HCT116 (cell line): Measurements from ENCODE around the gene CACNB1. TPM values are rescaled to one million over a fixed set of nuclear protein-coding genes. Genes with fewer than 3 reads are reported as not detected.

Experiments used
- ATAC-seq: fragments of 200-7000 bp; cut with Tn5 transposase; 2 replicates; pipeline ENCODE4 v1.9.1; 2020; ENCODE audit warnings: mild to moderate bottlenecking, moderate library complexity
- BruUV-seq: library from RNA; stranded (reverse); fragments of 400-500 nt; replicated peaks from 2 replicates; lab custom pipeline; 2021; lab: Mats Ljungman, UMichigan
- CTCF ChIA-PET: fragments of 300-600 bp; sonication (Branson Sonifier 250); formaldehyde crosslinking; loops from one replicate; lab custom pipeline; 2021; ENCODE audit warnings: antibody characterized with exemption; lab: Charles Lee
- POLR2A ChIA-PET: fragments of 300-600, 350-600 bp; sonication (Branson Sonifier 250); formaldehyde crosslinking; loops from one replicate; lab custom pipeline; 2021; ENCODE audit warnings: antibody characterized with exemption; lab: Charles Lee
- RAD21 ChIA-PET, 2 experiments: fragments of 300-600 bp; sonication (Branson Sonifier 250); formaldehyde crosslinking; loops; one replicate each; lab custom pipeline; 2023; ENCODE audit warnings: low total read pairs in 2 of 2; ENCODE audit not compliant: uncharacterized antibody in 2 of 2, unreplicated experiment in 2 of 2, low non-redundant PET in 1 of 2; lab: Charles Lee
- DNase-seq: peaks from one replicate; pipeline ENCODE4 v3.0.0-alpha.2; 2010; ENCODE audit warnings: low read depth, low spot score
- H2AFZ ChIP-seq: fragments of 200-600 bp; shearing (Covaris generic), sonication (generic); 2 replicates; pipeline ENCODE4 v1.6.1; 2017; ENCODE audit warnings: low read depth, mixed run types, mixed read lengths, antibody characterized with exemption, low read length; ENCODE audit not compliant: poor library complexity, severe bottlenecking
- H3K27ac ChIP-seq: 2 replicates; pipeline ENCODE4 v1.5.1; 2012; ENCODE audit warnings: low read depth, low read length
- H3K27me3 ChIP-seq: fragments of 200-600 bp; sonication (generic); 2 replicates; pipeline ENCODE4 v1.6.1; 2016; ENCODE audit warnings: mixed run types, low read length, mixed read lengths; ENCODE audit not compliant: insufficient read depth
- H3K36me3 ChIP-seq, 2 experiments: fragments of 200-500 bp in 1 of 2; fragments of 200-600 bp in 1 of 2; sonication (Bioruptor generic) in 1 of 2; sonication (generic) in 1 of 2; 2 replicates each; pipeline versions ENCODE4 v1.5.1 to v1.6.1; 2014 to 2016; ENCODE audit warnings: low read length in 2 of 2, inconsistent platforms in 1 of 2, mixed read lengths in 1 of 2, mixed run types in 1 of 2; ENCODE audit not compliant: insufficient read depth in 2 of 2, control insufficient read depth in 1 of 2
- H3K4me1 ChIP-seq, 2 experiments: fragments of 200-600 bp in 1 of 2; sonication (generic) in 1 of 2; 2 replicates each; pipeline versions ENCODE4 v1.5.1 to v1.6.1; 2012 to 2017; ENCODE audit warnings: low read length in 2 of 2, inconsistent platforms in 1 of 2, mild to moderate bottlenecking in 1 of 2, mixed read lengths in 1 of 2, mixed run types in 1 of 2, moderate library complexity in 1 of 2; ENCODE audit not compliant: insufficient read depth in 2 of 2, control insufficient read depth in 1 of 2
- H3K4me2 ChIP-seq: fragments of 200-600 bp; sonication (generic); 2 replicates; pipeline ENCODE4 v1.6.1; 2017; ENCODE audit warnings: mixed run types, low read length, mixed read lengths
- H3K4me3 ChIP-seq, 2 experiments: fragments of 200-600 bp in 1 of 2; sonication (generic) in 1 of 2; replicated peaks in 1 of 2; 2 replicates each; pipeline ENCODE4 v1.5.1; 2011 to 2016; ENCODE audit warnings: low read length in 2 of 2, control low read depth in 1 of 2, low read depth in 1 of 2, mild to moderate bottlenecking in 1 of 2, mixed read lengths in 1 of 2, mixed run types in 1 of 2
- H3K79me2 ChIP-seq: fragments of 200-600 bp; sonication (generic); 2 replicates; pipeline ENCODE4 v1.6.1; 2017; ENCODE audit warnings: mild to moderate bottlenecking, mixed run types, low read length, moderate library complexity, mixed read lengths; ENCODE audit not compliant: insufficient read depth
- H3K9ac ChIP-seq: fragments of 200-600 bp; sonication (generic); 2 replicates; pipeline ENCODE4 v1.6.1; 2016; ENCODE audit warnings: low read length, mixed read lengths
- H3K9me2 ChIP-seq: fragments of 200-600 bp; sonication (generic), shearing (Covaris generic); 2 replicates; pipeline ENCODE4 v1.6.1; 2017; ENCODE audit warnings: mixed run types, mild to moderate bottlenecking, moderate library complexity; ENCODE audit not compliant: insufficient read depth
- H3K9me3 ChIP-seq, 2 experiments: fragments of 200-500 bp in 1 of 2; fragments of 200-600 bp in 1 of 2; sonication (Bioruptor generic) in 1 of 2; sonication (generic) in 1 of 2; 2 replicates each; pipeline ENCODE4 v1.6.1; 2014 to 2017; ENCODE audit warnings: low read length in 2 of 2, mixed read lengths in 2 of 2, inconsistent platforms in 1 of 2, low read depth in 1 of 2, mild to moderate bottlenecking in 1 of 2, mixed run types in 1 of 2, moderate library complexity in 1 of 2; ENCODE audit not compliant: control insufficient read depth in 1 of 2, insufficient read depth in 1 of 2
- H4K20me1 ChIP-seq: fragments of 200-600 bp; sonication (generic), shearing (Covaris generic); 2 replicates; pipeline ENCODE4 v1.6.1; 2017; ENCODE audit warnings: mixed run types, mild to moderate bottlenecking, moderate library complexity; ENCODE audit not compliant: insufficient read depth
- CBX3 ChIP-seq: IDR thresholded peaks from 2 replicates; pipeline ENCODE4 v1.6.1; 2012; ENCODE audit warnings: low read depth
- CEBPB ChIP-seq: IDR thresholded peaks from 2 replicates; pipeline ENCODE4 v1.6.1; 2012; ENCODE audit warnings: low read depth
- CTCF ChIP-seq, 3 experiments: fragments of 200-600 bp in 1 of 3; sonication (generic) in 1 of 3; IDR thresholded peaks in 2 of 3; conservative IDR thresholded peaks in 1 of 3; 2 replicates each; pipeline ENCODE4 v1.5.1; 2012 to 2017; ENCODE audit warnings: low read depth in 2 of 3, low read length in 2 of 3, antibody characterized with exemption in 1 of 3, borderline replicate concordance in 1 of 3, control low read depth in 1 of 3, mild to moderate bottlenecking in 1 of 3, mixed read lengths in 1 of 3, mixed run types in 1 of 3, moderate library complexity in 1 of 3; ENCODE audit not compliant: insufficient read depth in 1 of 3
- EGR1 ChIP-seq: IDR thresholded peaks from 2 replicates; pipeline ENCODE4 v1.6.1; 2012; ENCODE audit warnings: low read depth
- ELF1 ChIP-seq: IDR thresholded peaks from 2 replicates; pipeline ENCODE4 v1.6.1; 2012; ENCODE audit warnings: low read depth, borderline replicate concordance
- EZH2 ChIP-seq: fragments of 200-600 bp; sonication (generic); IDR thresholded peaks from 2 replicates; pipeline ENCODE4 v1.6.1; 2017; ENCODE audit warnings: antibody characterized with exemption, mixed run types
- FOSL1 ChIP-seq: IDR thresholded peaks from 2 replicates; pipeline ENCODE4 v1.6.1; 2012; ENCODE audit warnings: low read depth
- JUND ChIP-seq: IDR thresholded peaks from 2 replicates; pipeline ENCODE4 v1.6.1; 2012
- POLR2A ChIP-seq: IDR thresholded peaks from 2 replicates; pipeline ENCODE4 v1.7.0; 2011; ENCODE audit warnings: borderline replicate concordance; ENCODE audit not compliant: insufficient read depth, insufficient read length; ENCODE audit errors: extremely low read depth
- POLR2AphosphoS5 ChIP-seq: IDR thresholded peaks from 2 replicates; pipeline ENCODE4 v1.6.1; 2011; ENCODE audit warnings: mild to moderate bottlenecking, low read depth, low read length, moderate library complexity
- RAD21 ChIP-seq: IDR thresholded peaks from 2 replicates; pipeline ENCODE4 v1.6.1; 2012; ENCODE audit warnings: low read depth, mild to moderate bottlenecking
- REST ChIP-seq: IDR thresholded peaks from 2 replicates; pipeline ENCODE4 v1.6.1; 2012; ENCODE audit warnings: low read depth
- SIN3A ChIP-seq: IDR thresholded peaks from 2 replicates; pipeline ENCODE4 v1.6.1; 2012; ENCODE audit warnings: low read depth
- SP1 ChIP-seq: IDR thresholded peaks from 2 replicates; pipeline ENCODE4 v1.6.1; 2012; ENCODE audit warnings: low read depth
- SRF ChIP-seq: IDR thresholded peaks from 2 replicates; pipeline ENCODE4 v1.6.1; 2012; ENCODE audit warnings: low read depth
- TCF7L2 ChIP-seq: IDR thresholded peaks from 2 replicates; pipeline ENCODE4 v1.7.0; 2011; ENCODE audit warnings: borderline replicate concordance, inconsistent platforms; ENCODE audit not compliant: insufficient read depth, insufficient read length; ENCODE audit errors: extremely low read depth
- YY1 ChIP-seq: IDR thresholded peaks from 2 replicates; pipeline ENCODE4 v1.6.1; 2011; ENCODE audit warnings: low read length, low read depth, moderate library complexity, mild to moderate bottlenecking; ENCODE audit not compliant: insufficient replicate concordance; ENCODE audit errors: extremely low read depth
- ZFX ChIP-seq: fragments of 450-650 bp; IDR thresholded peaks from 2 replicates; pipeline ENCODE4 v1.6.1; 2017
- ZNF274 ChIP-seq: fragments of 200-500 bp; sonication (Bioruptor generic); IDR thresholded peaks from 2 replicates; pipeline ENCODE4 v1.6.1; 2014; ENCODE audit warnings: mild to moderate bottlenecking, low read depth, low read length, inconsistent platforms
- intact Hi-C: fragments of 100-400 bp; cut with micrococcal nuclease; formaldehyde crosslinking; loops from 2 replicates; pipeline ENCODE4 v1.10.0; 2022
- total RNA-seq: library from RNA; stranded (reverse); gene quantifications from one replicate; pipeline ENCODE4 v1.2.1, GENCODE V29; 2021; ENCODE audit not compliant: unreplicated experiment

The CACNB1 gene
- total RNA-seq, 1 experiment from 2014 or later, result 13.0 TPM

DNA sequence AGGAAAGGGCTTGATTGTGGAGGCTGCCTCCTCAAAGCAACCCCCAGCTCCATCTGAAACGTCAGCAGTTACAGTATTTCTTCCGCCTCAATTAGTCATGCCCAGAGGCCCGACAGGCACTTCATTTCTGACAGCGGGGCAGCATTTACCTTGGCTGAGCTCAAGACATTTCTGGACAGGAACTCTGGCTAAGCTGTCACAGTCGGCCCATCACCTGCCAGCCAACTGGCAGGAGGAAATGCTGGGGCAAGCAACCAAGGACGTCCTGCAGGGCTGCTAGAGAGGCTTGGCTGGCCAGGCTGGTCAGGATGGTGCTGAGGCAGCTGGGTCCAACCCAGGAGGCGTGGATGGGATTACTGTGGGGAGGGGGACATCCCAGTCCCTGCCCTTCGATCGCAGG is 73.8 kb downstream of the CACNB1 start:
- CTCF ChIA-PET, result interaction anchor here (0.9 kb wide), 1 partner anchor 141 kb away, joined by 3 read pairs; no protein-coding TSS in a partner anchor
- intact Hi-C loops, result no loop called here
- POLR2A ChIA-PET, result no interaction called here

More for the DNA sequence above, 73.8 kb downstream of the CACNB1 start:
- Histone ChIP-seq H2AFZ (no peak overlapping the region), H3K9me3 (no peaks in the 10 kb centered on the region), H3K9ac (no peak overlapping the region), H3K79me2 (no peaks in the 10 kb centered on the region), H3K4me1 (no peaks in the 10 kb centered on the region), H4K20me1 (no peaks in the 10 kb centered on the region)
- TF ChIP-seq POLR2AphosphoS5 (no peak), ZFX (no peak), CBX3 (no peak), REST (no peak), RAD21 (no peak), ELF1 (no peak), EGR1 (no peak), SP1 (no peak), SIN3A (no peak), EZH2 (no peak), POLR2A (no peak), YY1 (no peak), TCF7L2 (no peak), CEBPB (no peak), JUND (no peak), SRF (no peak), ZNF274 (no peak), CTCF (IDR thresholded peaks at IDR 0.05 in 2 of 3, conservative IDR thresholded peaks at IDR 0.05 in 1 of 3; ENCODE audit: borderline replicate concordance in 1 of 3, insufficient read depth in 1 of 3, low read depth in 2 of 3, low read length in 2 of 3) (no peak), FOSL1 (no peak)
- TF ChIP-seq, all 23 proteins: peak for 0
- Histone ChIP-seq H3K36me3 (no peaks in the 10 kb centered on the region), H3K9me2 (no peaks in the 10 kb centered on the region), H3K27ac (no peak overlapping the region), H3K4me3 (no peak overlapping the region), H3K27me3 (no peaks in the 10 kb centered on the region), H3K4me2 (no peak overlapping the region)
- DNase-seq, result no peak
- RAD21 ChIA-PET, result no interaction called here
- no TSS peak for BruUV-seq
- ATAC-seq, result no peak
